HAP-1 (cell line): Measurements from ENCODE around the gene OR2T8.
"Not testable (repeated sequence)": the region's sequence is repeated elsewhere in the genome, so short reads cannot be mapped to it uniquely, and the experiment has no call there.

Experiments
- DNase-seq, 2 experiments: peaks; one replicate each; pipeline ENCODE4 v3.0.0-alpha.2; 2016 to 2020; ENCODE audit warnings: low spot score in 2 of 2
- H3K27me3 ChIP-seq: fragments of 250-450 bp; sonication (Bioruptor Pico); 2 replicates; pipeline ENCODE4 v1.5.1; 2020; ENCODE audit warnings: low read depth, mild to moderate bottlenecking, moderate library complexity
- H3K36me3 ChIP-seq: fragments of 250-450 bp; sonication (Bioruptor Pico); replicated peaks from 2 replicates; pipeline ENCODE4 v1.5.1; 2020; ENCODE audit warnings: mild to moderate bottlenecking
- H3K4me1 ChIP-seq: fragments of 250-450 bp; sonication (Bioruptor Pico); 2 replicates; pipeline ENCODE4 v1.5.1; 2020; ENCODE audit warnings: mild to moderate bottlenecking
- H3K4me3 ChIP-seq: fragments of 250-450 bp; sonication (Bioruptor Pico); 2 replicates; pipeline ENCODE4 v1.5.1; 2020; ENCODE audit warnings: mild to moderate bottlenecking, moderate library complexity
- H3K9me3 ChIP-seq: fragments of 250-450 bp; sonication (Bioruptor Pico); 2 replicates; pipeline ENCODE4 v1.5.1; 2020; ENCODE audit warnings: mild to moderate bottlenecking, moderate library complexity
- in situ Hi-C: fragments of 300-500 bp; cut with MboI; formaldehyde crosslinking; loops from 3 replicates; pipeline ENCODE4 v1.14.3; 2020; ENCODE audit warnings: low sequenced_read_pairs, inconsistent platforms, mixed read lengths

Gene OR2T8

DNA sequence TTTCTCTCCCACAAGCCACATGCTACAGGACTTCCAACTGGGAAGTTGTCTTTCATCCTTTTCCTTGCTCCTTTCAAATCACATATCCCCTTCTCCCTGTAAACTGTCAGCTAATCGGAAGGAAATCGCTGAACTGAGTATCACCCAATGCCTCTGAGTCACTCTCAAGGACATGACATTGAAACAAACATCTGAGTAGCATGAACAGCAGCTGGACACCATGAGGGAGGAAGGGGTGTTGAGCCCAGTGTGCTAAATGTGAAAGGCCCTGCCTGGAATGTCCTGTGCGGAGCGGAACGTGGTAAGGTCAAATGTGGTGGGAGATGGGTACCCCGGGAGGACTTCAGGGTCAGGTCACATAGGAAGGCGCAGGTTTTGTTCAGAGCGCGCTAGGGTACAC lies 4.8 kb downstream of the OR2T8 start, which contains the start of gene OR2AJ1:
OR2AJ1 (plus strand) TSS at position 22 of the 400 bp plus-strand sequence. CDS start 8,880 bp downstream, outside the sequence.
- Histone ChIP-seq H3K4me3 (no peak within 1 kb of the TSS), H3K4me1 (no peaks in the 10 kb centered on the region), H3K27me3 (no peaks in the 10 kb centered on the region), H3K36me3 (no peaks in the 10 kb centered on the region), H3K9me3 (no peaks in the 10 kb centered on the region)
- in situ Hi-C loops, result no loop called here
- DNase-seq, result no peak

DNA sequence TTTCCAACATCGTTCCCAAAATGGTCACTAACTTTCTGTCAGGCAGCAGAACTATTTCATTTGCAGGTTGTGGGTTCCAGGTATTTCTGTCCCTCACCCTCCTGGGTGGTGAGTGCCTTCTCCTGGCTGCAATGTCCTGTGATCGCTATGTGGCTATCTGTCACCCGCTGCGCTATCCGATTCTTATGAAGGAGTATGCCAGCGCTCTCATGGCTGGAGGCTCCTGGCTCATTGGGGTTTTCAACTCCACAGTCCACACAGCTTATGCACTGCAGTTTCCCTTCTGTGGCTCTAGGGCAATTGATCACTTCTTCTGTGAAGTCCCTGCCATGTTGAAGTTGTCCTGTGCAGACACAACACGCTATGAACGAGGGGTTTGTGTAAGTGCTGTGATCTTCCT lies 13.9 kb downstream of the OR2T8 start:
- H3K4me3 ChIP-seq, result no peak overlapping the region
- in situ Hi-C loops, result no loop called here
- H3K36me3 ChIP-seq, result no peaks in the 10 kb centered on the region
- H3K9me3 ChIP-seq, result no peaks in the 10 kb centered on the region
- H3K4me1 ChIP-seq, result no peaks in the 10 kb centered on the region
- DNase-seq, result no peak
- H3K27me3 ChIP-seq, result no peaks in the 10 kb centered on the region

DNA sequence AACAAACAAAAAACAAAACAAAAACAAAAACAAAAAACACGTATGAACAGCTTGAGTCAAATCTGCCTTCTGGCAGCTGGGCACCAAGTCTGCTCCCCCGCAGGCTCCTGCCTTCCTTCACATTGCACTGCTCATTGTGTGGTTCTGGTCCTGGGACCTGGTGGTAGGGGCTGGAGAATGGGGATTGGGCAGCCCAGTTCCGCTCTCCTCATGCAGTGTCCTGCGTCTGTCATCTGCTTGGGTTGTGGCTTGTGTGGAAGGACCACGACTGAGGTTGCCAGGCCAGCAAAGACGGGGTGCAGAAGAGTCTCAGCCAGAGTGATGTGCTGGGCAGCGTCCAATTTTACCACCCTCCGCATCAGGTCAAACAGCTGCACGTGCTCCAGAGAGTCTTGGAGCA lies 15.7 kb downstream of the OR2T8 start:
- Histone ChIP-seq H3K27me3 (no peaks in the 10 kb centered on the region), H3K9me3 (no peaks in the 10 kb centered on the region), H3K4me3 (no peak overlapping the region)

DNA sequence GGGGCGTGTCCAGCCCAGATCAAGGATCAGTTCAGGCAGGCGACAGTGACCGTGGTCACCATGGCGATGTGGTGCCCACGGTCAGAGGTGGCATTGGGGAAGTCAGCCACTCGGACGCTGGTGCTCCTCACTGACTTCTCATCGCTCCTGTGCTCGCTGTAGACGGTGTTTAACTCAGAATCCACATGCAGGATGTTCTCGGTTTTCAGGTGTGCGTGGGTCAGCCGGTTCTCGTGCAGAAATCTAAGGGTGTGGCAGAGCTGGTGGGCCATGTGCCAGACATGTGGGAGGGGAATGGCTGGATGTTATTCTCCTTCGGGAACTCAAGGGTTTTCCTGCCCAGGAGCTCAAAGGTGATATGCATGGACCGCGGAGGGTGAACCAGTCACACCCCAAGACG lies 16.4 kb downstream of the OR2T8 start:
- no peaks in the 10 kb centered on the region for H3K9me3 ChIP-seq
- H3K36me3 ChIP-seq, result no peaks in the 10 kb centered on the region
- in situ Hi-C loops, result no loop called here
- no peaks in the 10 kb centered on the region for H3K27me3 ChIP-seq
- H3K4me1 ChIP-seq, result no peaks in the 10 kb centered on the region
- DNase-seq, result no peak
- H3K4me3 ChIP-seq, result no peak overlapping the region

More for the DNA sequence above, 15.7 kb downstream of the OR2T8 start:
- in situ Hi-C loops, result no loop called here
- Histone ChIP-seq H3K4me1 (no peaks in the 10 kb centered on the region), H3K36me3 (no peaks in the 10 kb centered on the region)
- no peak for DNase-seq

DNA sequence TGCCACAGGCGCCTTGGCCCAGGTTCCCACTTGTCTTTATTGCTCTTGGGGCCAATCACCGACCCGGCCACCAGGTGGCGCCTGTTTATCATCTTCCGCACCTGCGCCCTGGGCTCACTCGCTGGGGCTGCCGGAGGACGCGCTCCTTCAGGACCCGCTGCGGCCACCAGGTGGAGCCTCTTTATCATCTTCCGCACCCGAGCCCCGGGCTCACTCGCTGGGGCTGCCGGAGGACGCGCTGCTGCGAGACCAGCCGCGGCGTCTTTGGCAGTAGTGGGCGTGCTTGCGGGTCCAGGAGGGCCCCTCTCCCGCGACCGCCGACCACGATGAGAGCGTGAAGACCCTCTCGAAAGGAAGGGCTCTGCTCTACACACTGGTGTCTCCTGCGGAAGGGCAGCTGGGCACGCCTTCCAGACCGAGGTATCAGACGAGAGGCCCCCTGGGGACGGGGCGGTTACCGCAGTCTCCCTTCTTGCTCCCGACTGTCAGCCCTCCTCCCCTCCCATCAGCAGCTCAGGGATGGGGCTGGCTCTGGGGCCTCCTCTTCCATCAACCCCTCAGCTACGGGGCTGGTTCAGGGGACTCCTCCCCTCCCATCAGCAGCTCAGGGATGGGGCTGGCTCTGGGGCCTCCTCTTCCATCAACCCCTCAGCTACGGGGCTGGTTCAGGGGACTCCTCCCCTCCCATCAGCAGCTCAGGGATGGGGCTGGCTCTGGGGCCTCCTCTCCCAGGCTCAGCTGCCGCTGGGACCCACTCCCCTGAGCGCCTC lies 17.1 kb downstream of the OR2T8 start:
- in situ Hi-C loops, H3K36me3 ChIP-seq, H3K4me1 ChIP-seq, H3K9me3 ChIP-seq, H3K27me3 ChIP-seq: not testable (repeated sequence)
- DNase-seq, result peak; percentile 84 to 98
- H3K4me3 ChIP-seq, result peak overlapping the region; percentile 40

DNA sequence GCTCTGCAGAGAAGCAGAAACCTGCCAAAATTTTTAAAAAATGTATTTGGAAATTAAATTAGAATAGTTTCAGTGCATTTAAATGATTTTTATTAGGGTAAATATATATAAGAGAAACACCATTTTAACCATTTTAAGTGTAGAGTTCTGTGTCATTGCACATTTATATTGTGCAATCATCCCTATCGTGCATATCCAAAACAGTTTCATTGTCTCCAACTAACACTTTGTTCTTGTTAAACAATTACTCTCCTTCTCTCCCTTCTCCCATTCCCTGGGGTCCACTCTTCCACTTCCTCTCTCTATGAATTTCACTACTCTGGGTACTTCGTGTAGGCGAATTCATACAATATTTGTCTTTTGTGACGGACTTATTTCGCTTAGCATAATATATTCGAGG lies 22.6 kb downstream of the OR2T8 start:
- Histone ChIP-seq H3K36me3 (no peaks in the 10 kb centered on the region), H3K4me1 (no peaks in the 10 kb centered on the region), H3K27me3 (no peaks in the 10 kb centered on the region), H3K9me3 (no peaks in the 10 kb centered on the region), H3K4me3 (no peak overlapping the region)
- in situ Hi-C loops, result no loop called here
- no peak for DNase-seq

DNA sequence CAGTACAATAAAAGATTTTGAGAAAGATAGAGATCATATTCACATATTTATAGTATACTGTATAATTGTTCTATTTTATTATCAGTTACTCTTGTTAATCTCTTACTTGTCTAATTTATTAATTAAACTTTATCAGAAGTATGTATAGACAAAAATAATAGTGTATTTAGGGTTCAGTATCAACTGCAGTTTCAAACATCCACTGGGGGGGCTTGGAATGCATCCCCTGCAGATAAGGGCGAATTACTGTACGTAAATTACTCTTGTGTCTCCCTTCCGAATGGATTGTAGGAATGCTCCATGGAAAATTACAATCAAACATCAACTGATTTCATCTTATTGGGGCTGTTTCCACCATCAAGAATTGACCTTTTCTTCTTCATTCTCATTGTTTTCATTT lies 28.5 kb downstream of the OR2T8 start, which contains the start of gene OR2L8:
OR2L8 (plus strand) TSS at position 301 of the 400 bp plus-strand sequence; CDS start at position 301, 0 bp downstream.
- Histone ChIP-seq H3K4me3 (no peak within 1 kb of the TSS), H3K4me1 (no peaks in the 10 kb centered on the region), H3K9me3 (no peaks in the 10 kb centered on the region), H3K27me3 (no peaks in the 10 kb centered on the region), H3K36me3 (no peaks in the 10 kb centered on the region)
- DNase-seq, result no peak
- in situ Hi-C loops, result no loop called here

DNA sequence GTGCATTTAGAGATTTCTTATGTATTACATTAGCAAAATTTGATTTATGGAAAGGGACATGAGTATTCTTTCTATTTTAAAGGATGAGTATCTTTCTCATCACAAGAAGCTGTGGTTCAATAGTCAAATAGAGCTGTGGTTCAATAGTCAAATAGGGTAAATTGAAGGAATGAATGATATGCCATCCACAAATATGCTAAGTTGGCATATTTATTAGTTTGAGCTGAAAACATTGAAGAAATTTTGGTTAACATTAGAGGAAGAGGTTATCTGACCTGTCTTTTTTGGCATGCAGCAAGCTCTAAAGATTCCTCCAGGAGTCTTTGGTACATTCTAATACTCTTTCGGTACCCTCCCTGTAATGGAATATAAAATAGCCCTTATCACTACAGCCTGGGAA lies 33.4 kb downstream of the OR2T8 start:
- Histone ChIP-seq H3K4me3 (no peak overlapping the region), H3K36me3 (no peaks in the 10 kb centered on the region), H3K9me3 (no peaks in the 10 kb centered on the region), H3K27me3 (no peaks in the 10 kb centered on the region), H3K4me1 (no peaks in the 10 kb centered on the region)
- no peak for DNase-seq
- in situ Hi-C loops, result no loop called here

DNA sequence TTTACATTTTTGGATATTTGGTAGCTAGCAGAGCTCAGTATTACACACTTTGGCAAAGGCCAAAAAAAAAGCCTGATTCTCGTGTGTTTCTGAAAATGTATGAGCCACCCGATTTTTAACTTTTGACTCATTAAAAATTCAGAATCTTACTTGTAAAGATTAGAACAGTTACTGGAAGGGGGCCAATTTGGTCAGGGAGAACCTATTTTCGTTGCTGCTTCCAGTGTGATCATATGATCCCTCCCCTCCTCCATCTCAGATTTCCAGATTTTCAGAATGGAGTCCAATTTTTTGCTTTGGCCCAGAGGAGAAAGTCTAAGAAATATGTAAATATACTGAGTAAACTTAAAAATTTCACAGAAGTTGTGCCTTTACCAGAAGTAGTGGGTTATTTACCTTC lies 41.7 kb downstream of the OR2T8 start:
- Histone ChIP-seq H3K4me3 (no peak overlapping the region), H3K4me1 (no peaks in the 10 kb centered on the region), H3K27me3 (no peaks in the 10 kb centered on the region), H3K9me3 (no peaks in the 10 kb centered on the region), H3K36me3 (no peaks in the 10 kb centered on the region)
- DNase-seq, result no peak
- in situ Hi-C loops, result no loop called here

DNA sequence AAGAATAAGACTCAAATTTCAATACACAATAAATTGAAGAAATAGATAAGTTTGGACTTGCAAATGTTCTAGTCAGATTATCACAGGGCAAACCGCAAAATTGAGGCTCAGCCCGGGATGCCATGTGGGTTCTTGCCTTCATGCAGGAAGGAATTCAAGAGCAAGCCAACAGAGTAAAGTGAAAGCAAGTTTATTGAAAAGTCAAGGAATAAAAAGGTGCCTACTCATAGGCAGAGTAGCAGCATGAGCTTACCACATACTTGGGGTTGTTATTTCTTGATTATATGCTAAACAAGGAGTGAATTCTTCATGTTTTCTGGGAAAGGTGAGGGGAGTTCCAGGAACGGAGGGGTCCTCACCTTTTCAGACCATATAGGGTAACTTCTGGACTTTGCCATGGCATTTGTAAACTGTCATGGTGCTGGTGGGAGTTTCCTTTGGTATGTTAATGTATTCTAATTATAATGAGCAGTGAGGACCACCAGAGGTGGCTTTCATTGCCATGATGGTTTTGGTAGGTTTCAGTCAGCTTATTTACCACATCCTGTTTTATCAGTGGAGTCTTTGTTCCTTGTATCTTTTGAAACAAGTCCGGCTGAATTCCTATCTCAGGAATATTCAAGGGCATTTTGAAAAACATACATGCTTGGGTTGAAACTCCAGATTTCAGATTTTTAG lies 43.0 kb downstream of the OR2T8 start:
- Histone ChIP-seq H3K36me3 (no peaks in the 10 kb centered on the region), H3K4me1 (no peaks in the 10 kb centered on the region), H3K27me3 (no peaks in the 10 kb centered on the region), H3K9me3 (no peaks in the 10 kb centered on the region), H3K4me3 (no peak overlapping the region)
- in situ Hi-C loops, result no loop called here
- no peak for DNase-seq

DNA sequence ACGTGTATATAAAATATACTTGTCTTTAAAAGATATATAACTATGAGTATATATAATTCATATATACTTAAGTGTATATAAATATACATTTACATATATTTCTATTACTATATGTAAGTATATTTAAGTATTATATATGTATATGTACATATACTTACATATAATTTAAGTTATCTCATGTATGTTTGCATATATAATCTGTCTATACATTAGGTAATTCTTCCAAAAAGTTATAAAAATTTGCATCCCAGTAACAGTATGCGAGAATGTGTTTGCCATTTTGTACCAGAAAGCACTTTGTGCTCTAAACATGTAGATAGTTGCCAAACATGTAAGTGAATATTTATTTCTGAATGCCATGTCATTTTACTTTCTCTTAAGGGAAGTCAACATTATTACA lies 44.9 kb downstream of the OR2T8 start, which contains the start of gene OR2AK2:
OR2AK2 (plus strand) TSS at position 301 of the 400 bp plus-strand sequence. CDS start 144 bp downstream, outside the sequence.
- no peaks in the 10 kb centered on the region for H3K27me3 ChIP-seq
- H3K4me1 ChIP-seq, result no peaks in the 10 kb centered on the region
- no peaks in the 10 kb centered on the region for H3K36me3 ChIP-seq
- H3K9me3 ChIP-seq, result no peaks in the 10 kb centered on the region
- in situ Hi-C loops, result no loop called here
- DNase-seq, result no peak
- H3K4me3 ChIP-seq, result no peak within 1 kb of the TSS

DNA sequence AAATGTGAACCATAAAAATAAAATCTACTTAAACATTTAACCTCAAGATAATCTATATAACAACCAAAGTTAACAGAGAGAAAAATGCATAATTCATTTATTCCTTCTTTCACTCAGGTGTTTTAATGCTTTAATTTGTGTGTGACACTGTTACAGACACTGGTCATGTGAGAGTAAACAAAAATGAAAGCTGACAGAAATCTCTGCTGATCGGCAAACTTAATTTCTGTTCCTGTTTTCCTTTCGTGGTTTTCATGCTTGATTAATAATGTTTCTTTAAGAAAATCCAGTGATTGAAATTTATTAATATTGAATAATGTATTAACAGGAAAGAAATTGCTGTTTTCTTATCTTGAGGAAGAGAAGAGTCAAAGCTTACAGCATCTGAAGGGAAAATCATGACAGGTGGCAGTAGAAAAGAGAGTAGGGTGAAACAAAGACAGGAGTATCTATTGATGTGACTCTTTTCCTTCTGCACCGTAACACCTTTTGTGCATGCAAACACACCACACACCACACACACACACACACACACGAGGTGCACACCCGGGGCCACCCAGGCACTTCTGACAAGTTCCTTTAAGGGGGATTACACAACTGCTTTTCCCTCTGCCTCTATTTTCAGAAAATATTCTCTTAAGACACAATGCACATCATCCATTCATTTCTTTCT lies 46.6 kb downstream of the OR2T8 start:
- H3K4me1 ChIP-seq, result no peaks in the 10 kb centered on the region
- H3K36me3 ChIP-seq, result no peaks in the 10 kb centered on the region
- no peaks in the 10 kb centered on the region for H3K27me3 ChIP-seq
- no peaks in the 10 kb centered on the region for H3K9me3 ChIP-seq
- no peak for DNase-seq
- H3K4me3 ChIP-seq, result no peak overlapping the region
- in situ Hi-C loops, result no loop called here
